Parathyroid adenoma (tissue), 2 donors: ENCODE data around the gene SIN3A.

Source experiments
- H2AFZ ChIP-seq: fragments of 300-600 bp; sonication (generic); one replicate; pipeline ENCODE4 v1.7.0; 2017; ENCODE audit warnings: antibody characterized with exemption, mild to moderate bottlenecking
- H3K27ac ChIP-seq: fragments of 300-600 bp; sonication (generic); one replicate; pipeline ENCODE4 v1.7.0; 2017
- H3K27me3 ChIP-seq: fragments of 300-600 bp; sonication (generic); one replicate; pipeline ENCODE4 v1.7.0; 2017; ENCODE audit warnings: low read length; ENCODE audit not compliant: control insufficient read depth, insufficient read depth
- H3K36me3 ChIP-seq: fragments of 300-600 bp; sonication (generic); one replicate; pipeline ENCODE4 v1.7.0; 2017; ENCODE audit warnings: low read length; ENCODE audit not compliant: control insufficient read depth, insufficient read depth
- H3K4me1 ChIP-seq: fragments of 300-600 bp; sonication (generic); one replicate; pipeline ENCODE4 v1.7.0; 2017; ENCODE audit warnings: control low read depth
- H3K4me2 ChIP-seq: fragments of 300-600 bp; sonication (generic); one replicate; pipeline ENCODE4 v1.7.0; 2017; ENCODE audit warnings: low read length
- H3K4me3 ChIP-seq: fragments of 300-600 bp; sonication (generic); one replicate; pipeline ENCODE4 v1.7.0; 2017; ENCODE audit warnings: low read depth, low read length
- H3K79me2 ChIP-seq: fragments of 300-600 bp; sonication (generic); one replicate; pipeline ENCODE4 v1.7.0; 2017; ENCODE audit warnings: control low read depth
- H3K9ac ChIP-seq: fragments of 300-600 bp; sonication (generic); one replicate; pipeline ENCODE4 v1.7.0; 2017; ENCODE audit warnings: mild to moderate bottlenecking
- H3K9me3 ChIP-seq: fragments of 300-600 bp; sonication (generic); one replicate; pipeline ENCODE4 v1.7.0; 2017; ENCODE audit warnings: low read length; ENCODE audit not compliant: control insufficient read depth
- TF ChIP-seq, protein P1 (sequence below): fragments of 300-600 bp; sonication (generic); IDR thresholded peaks from one replicate; pipeline ENCODE4 v1.7.0; 2017; ENCODE audit warnings: antibody characterized with exemption, mild to moderate bottlenecking
- donor health status: primary hyperparathyroidism.

SIN3A gene

DNA sequence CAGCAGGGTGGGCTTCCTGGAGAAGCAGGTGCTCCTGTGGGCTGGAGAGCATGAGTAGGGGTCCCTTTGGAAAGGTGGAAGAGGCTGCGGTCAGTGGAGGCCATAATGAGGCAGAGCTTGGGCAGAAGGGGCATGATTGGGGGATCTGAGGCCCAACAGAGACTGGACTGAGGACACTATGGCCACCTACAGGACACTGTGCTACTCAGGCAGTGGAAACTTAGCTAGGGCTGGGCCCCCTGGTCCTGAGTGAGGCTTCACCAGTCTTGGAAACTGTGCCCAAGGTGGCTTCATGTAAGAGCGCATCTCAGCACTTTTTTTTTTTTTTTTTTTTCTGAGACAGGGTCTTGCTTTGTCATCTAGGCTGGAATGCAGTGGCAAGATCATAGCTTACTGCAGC lies 121.9 kb downstream of the SIN3A start:
- Histone ChIP-seq H3K79me2 (no peaks in the 10 kb centered on the region), H3K4me3 (no peak overlapping the region), H2AFZ (no peak overlapping the region), H3K27ac (no peak overlapping the region), H3K4me2 (no peak overlapping the region), H3K36me3 (no peaks in the 10 kb centered on the region), H3K4me1 (no peaks in the 10 kb centered on the region), H3K9me3 (no peaks in the 10 kb centered on the region), H3K9ac (no peak overlapping the region), H3K27me3 (no peaks in the 10 kb centered on the region)
- TF ChIP-seq, protein P1, sequence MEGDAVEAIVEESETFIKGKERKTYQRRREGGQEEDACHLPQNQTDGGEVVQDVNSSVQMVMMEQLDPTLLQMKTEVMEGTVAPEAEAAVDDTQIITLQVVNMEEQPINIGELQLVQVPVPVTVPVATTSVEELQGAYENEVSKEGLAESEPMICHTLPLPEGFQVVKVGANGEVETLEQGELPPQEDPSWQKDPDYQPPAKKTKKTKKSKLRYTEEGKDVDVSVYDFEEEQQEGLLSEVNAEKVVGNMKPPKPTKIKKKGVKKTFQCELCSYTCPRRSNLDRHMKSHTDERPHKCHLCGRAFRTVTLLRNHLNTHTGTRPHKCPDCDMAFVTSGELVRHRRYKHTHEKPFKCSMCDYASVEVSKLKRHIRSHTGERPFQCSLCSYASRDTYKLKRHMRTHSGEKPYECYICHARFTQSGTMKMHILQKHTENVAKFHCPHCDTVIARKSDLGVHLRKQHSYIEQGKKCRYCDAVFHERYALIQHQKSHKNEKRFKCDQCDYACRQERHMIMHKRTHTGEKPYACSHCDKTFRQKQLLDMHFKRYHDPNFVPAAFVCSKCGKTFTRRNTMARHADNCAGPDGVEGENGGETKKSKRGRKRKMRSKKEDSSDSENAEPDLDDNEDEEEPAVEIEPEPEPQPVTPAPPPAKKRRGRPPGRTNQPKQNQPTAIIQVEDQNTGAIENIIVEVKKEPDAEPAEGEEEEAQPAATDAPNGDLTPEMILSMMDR, result no peak

DNA sequence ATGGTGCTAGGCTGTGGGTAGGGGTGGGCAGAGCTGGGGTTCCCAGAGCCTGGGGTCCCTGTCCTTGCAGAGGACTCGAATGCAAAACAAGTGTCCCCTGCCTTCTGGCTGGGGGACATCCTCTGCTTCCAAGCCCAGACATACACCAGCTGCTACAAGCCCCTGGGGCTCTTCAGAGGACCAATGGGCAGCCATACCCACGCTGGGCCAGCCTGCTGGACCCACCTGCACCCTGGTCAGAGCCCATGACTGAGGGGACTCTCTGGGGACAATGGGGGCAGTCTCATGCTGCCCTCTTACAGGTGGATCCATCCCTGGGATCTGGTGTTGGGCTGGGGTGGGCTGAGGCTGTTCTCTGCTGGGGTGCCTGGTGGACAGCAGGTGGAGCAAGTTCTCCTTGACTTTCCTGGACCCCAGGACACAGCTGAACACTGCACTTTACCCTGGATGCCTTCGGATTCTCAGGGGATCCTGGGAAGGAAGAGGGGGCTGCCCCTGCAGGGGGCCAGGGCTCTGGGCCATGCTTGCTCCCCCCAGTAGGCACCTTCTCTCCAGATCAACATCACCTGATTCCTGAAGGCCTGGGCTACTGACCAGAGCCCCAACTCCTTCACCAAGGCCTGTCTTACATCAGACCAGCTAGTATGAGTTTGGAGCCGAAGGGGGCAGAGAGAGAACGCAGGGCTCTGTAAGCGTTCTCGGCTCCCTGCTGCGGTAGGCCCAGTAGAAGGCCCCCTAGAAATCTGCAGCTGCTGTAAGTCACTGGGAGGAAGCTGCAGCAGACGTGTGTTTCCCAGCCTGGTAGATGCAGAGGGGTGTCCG lies 122.8 kb downstream of the SIN3A start:
- Histone ChIP-seq H3K4me2 (no peak overlapping the region), H3K9me3 (no peaks in the 10 kb centered on the region), H3K9ac (no peak overlapping the region), H3K27me3 (no peaks in the 10 kb centered on the region), H3K27ac (no peak overlapping the region), H3K4me1 (no peaks in the 10 kb centered on the region), H3K36me3 (no peaks in the 10 kb centered on the region), H3K4me3 (no peak overlapping the region), H3K79me2 (no peaks in the 10 kb centered on the region), H2AFZ (no peak overlapping the region)
- TF ChIP-seq, protein P1, result no peak

DNA sequence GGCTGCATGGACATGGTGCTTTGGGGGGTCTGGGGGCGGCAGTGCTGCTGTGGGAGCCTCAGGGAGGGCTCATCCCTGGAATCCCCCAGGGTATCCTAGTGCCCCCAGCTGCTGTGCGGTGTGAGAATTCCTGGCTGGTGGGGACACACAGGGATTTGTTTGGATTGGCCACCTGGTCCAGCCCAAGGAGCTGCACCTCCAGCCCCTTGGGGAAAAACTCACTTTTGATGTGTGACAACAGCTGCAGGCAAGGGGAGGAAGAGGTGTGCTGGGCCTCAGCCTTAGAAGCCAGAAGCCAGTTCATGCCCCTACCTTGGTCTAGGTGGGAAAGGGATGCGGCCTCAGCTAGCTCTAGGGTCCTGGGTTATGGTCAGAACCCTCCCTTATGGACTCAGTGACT lies 124.0 kb downstream of the SIN3A start:
- Histone ChIP-seq H3K36me3 (no peaks in the 10 kb centered on the region), H3K4me2 (no peak overlapping the region), H3K27me3 (no peaks in the 10 kb centered on the region), H3K4me3 (no peak overlapping the region), H3K9ac (no peak overlapping the region), H3K27ac (no peak overlapping the region), H2AFZ (no peak overlapping the region), H3K9me3 (no peaks in the 10 kb centered on the region), H3K4me1 (no peaks in the 10 kb centered on the region), H3K79me2 (no peaks in the 10 kb centered on the region)
- TF ChIP-seq, protein P1, result no peak

DNA sequence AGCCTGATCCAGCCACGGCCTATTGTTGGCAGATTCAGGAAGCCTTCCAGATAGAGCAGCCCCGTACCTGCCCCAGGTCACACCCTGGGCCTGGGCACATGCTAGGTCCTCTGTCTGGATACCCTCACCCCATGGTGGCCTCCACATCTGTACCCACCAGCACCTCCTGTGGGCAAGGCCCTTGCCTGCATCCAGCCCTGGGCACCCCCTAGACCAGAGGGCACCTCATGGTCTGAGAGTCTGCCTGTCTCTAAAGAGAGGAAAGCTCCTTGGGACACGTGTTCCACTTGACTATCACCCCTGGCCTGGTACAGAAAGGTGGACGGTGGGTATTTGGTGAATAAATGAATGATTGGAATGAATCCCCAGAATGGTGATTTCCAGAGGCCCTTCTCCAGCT lies 124.5 kb downstream of the SIN3A start:
- H3K4me1 ChIP-seq, result no peaks in the 10 kb centered on the region
- no peak overlapping the region for H3K4me2 ChIP-seq
- no peak overlapping the region for H3K27ac ChIP-seq
- TF ChIP-seq, protein P1, result no peak
- no peak overlapping the region for H3K4me3 ChIP-seq
- no peaks in the 10 kb centered on the region for H3K36me3 ChIP-seq
- no peaks in the 10 kb centered on the region for H3K79me2 ChIP-seq
- no peak overlapping the region for H2AFZ ChIP-seq
- no peak overlapping the region for H3K9ac ChIP-seq
- no peaks in the 10 kb centered on the region for H3K9me3 ChIP-seq
- H3K27me3 ChIP-seq, result no peaks in the 10 kb centered on the region

DNA sequence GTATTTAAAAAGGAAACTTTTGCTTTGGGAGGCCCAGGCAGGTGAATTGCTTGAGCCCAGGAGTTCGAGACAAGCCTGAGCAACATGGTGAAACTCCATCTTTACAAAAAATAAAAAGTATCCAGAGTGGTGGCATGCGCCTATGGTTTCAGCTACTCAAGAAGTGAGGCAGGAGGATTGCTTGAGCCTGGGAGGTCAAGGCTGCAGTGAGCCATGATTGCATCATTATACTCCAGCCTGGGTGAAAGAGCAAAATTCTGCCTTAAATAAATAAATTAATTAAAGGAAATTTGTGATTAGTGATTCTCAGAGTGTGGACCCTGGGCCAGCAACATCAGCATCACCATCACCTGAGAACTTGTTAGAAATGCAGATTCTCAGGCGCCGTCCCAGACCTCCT lies 125.6 kb downstream of the SIN3A start:
- Histone ChIP-seq H2AFZ (no peak overlapping the region), H3K27ac (no peak overlapping the region), H3K79me2 (no peaks in the 10 kb centered on the region), H3K4me2 (no peak overlapping the region), H3K4me3 (no peak overlapping the region), H3K27me3 (no peaks in the 10 kb centered on the region), H3K9me3 (no peaks in the 10 kb centered on the region), H3K36me3 (no peaks in the 10 kb centered on the region), H3K9ac (no peak overlapping the region), H3K4me1 (no peaks in the 10 kb centered on the region)
- TF ChIP-seq, protein P1, result no peak
